GM12874 (cell line): ENCODE measurements around the gene SESN1.

Source experiments
- CTCF ChIP-seq: IDR thresholded peaks from 2 replicates; pipeline ENCODE4 v1.5.1; 2011; ENCODE audit warnings: low read depth, mild to moderate bottlenecking, control low read depth, low read length, moderate library complexity; ENCODE audit not compliant: insufficient read depth

The SESN1 gene

GRCh38 chr6:109088995-109089394 lies 5.7 kb downstream of the SESN1 start:
- TF ChIP-seq CTCF = no peak

- TF ChIP-seq CTCF = no peak
Observed at GRCh38 chr6:109087661-109088264, 6.9 kb downstream of the SESN1 start.

- no peak for TF ChIP-seq CTCF
Observed at GRCh38 chr6:109083657-109084056, 11.0 kb downstream of the SESN1 start.

- TF ChIP-seq CTCF = 0 out of 2 replicates have a peak, but pooled peaks have one; percentile 9
Observed at GRCh38 chr6:109082188-109082577, 12.5 kb downstream of the SESN1 start.

- TF ChIP-seq CTCF = no peak
Observed at GRCh38 chr6:109081516-109082187, 13.0 kb downstream of the SESN1 start.

GRCh38 chr6:109081026-109081425 lies 13.6 kb downstream of the SESN1 start:
- TF ChIP-seq CTCF = no peak

GRCh38 chr6:109079981-109080380 lies 14.7 kb downstream of the SESN1 start:
- TF ChIP-seq CTCF = no peak
